ENCODE data around the gene PSMG4.

The PSMG4 gene

GRCh38 chr6:3286641-3287171 lies 28.0 kb downstream of the PSMG4 start:
- H3K27ac ChIP-seq (replicated peaks): no peak overlapping the region
- H3K27me3 ChIP-seq (ENCODE audit: insufficient read depth, poor library complexity, severe bottlenecking): no peaks in the 10 kb centered on the region
- H3K4me3 ChIP-seq (replicated peaks; ENCODE audit: insufficient read depth, low read length): no peak overlapping the region
- no peak for DNase-seq (ENCODE audit: low read depth in 1 of 2, low spot score in 1 of 2)
- TF ChIP-seq GABPA (IDR thresholded peaks at IDR 0.05; ENCODE audit: low read depth) (no peak), POLR2AphosphoS5 (IDR thresholded peaks at IDR 0.05; ENCODE audit: low read depth) (no peak), SPI1 (IDR thresholded peaks at IDR 0.05; ENCODE audit: borderline replicate concordance, low read depth) (no peak), REST (IDR thresholded peaks at IDR 0.05; ENCODE audit: insufficient replicate concordance, low read depth) (no peak), CTCF (IDR thresholded peaks at IDR 0.05; ENCODE audit: insufficient read depth, low read length) (no peak)

- Histone ChIP-seq H3K4me3 (replicated peaks; ENCODE audit: insufficient read depth, low read length) (no peak overlapping the region), H3K27ac (replicated peaks) (no peak overlapping the region), H3K27me3 (ENCODE audit: insufficient read depth, poor library complexity, severe bottlenecking) (peaks cover 2% of the 10 kb centered on the region)
- DNase-seq (ENCODE audit: low read depth in 1 of 2, low spot score in 1 of 2): no peak
- TF ChIP-seq REST (IDR thresholded peaks at IDR 0.05; ENCODE audit: insufficient replicate concordance, low read depth) (no peak), GABPA (IDR thresholded peaks at IDR 0.05; ENCODE audit: low read depth) (no peak), CTCF (IDR thresholded peaks at IDR 0.05; ENCODE audit: insufficient read depth, low read length) (no peak)
These were observed 28.6 kb downstream of the PSMG4 start for GRCh38 chr6:3287308-3287707.

GRCh38 chr6:3287976-3288707 lies 29.4 kb downstream of the PSMG4 start:
- Histone ChIP-seq H3K4me3 (replicated peaks; ENCODE audit: insufficient read depth, low read length) (no peak overlapping the region), H3K27me3 (ENCODE audit: insufficient read depth, poor library complexity, severe bottlenecking) (peaks cover 2% of the 10 kb centered on the region), H3K27ac (replicated peaks) (no peak overlapping the region)
- DNase-seq (ENCODE audit: low read depth in 1 of 2, low spot score in 1 of 2): no peak
- TF ChIP-seq POLR2AphosphoS5 (IDR thresholded peaks at IDR 0.05; ENCODE audit: low read depth): no peak
- TF ChIP-seq SPI1 (IDR thresholded peaks at IDR 0.05; ENCODE audit: borderline replicate concordance, low read depth): no peak
- no peak for TF ChIP-seq REST (IDR thresholded peaks at IDR 0.05; ENCODE audit: insufficient replicate concordance, low read depth)
- no peak for TF ChIP-seq GABPA (IDR thresholded peaks at IDR 0.05; ENCODE audit: low read depth)
- no peak for TF ChIP-seq CTCF (IDR thresholded peaks at IDR 0.05; ENCODE audit: insufficient read depth, low read length)

All from HL-60 (cell line).